Measurements from ENCODE around the gene RPL35.

- TF ChIP-seq SP1 (IDR thresholded peaks at IDR 0.05; ENCODE audit: low read depth, low read length), result no peak
- no peak for TF ChIP-seq TAF1 (IDR thresholded peaks at IDR 0.05; ENCODE audit: borderline replicate concordance, low read depth, low read length)
- no peak for TF ChIP-seq RFX5 (IDR thresholded peaks at IDR 0.05; ENCODE audit: low read depth, low read length)
- no peak for TF ChIP-seq USF1 (IDR thresholded peaks at IDR 0.05; ENCODE audit: borderline replicate concordance, extremely low read length, insufficient read depth, low read depth, low read length)
- TF ChIP-seq CTCF (IDR thresholded peaks at IDR 0.05 in 2 of 3, conservative IDR thresholded peaks at IDR 0.05 in 1 of 3; ENCODE audit: control insufficient read depth in 2 of 3, extremely low read depth in 1 of 3, insufficient read depth in 1 of 3, low read depth in 3 of 3, low read length in 3 of 3), result no peak
- no peak for TF ChIP-seq PBX3 (IDR thresholded peaks at IDR 0.05; ENCODE audit: insufficient replicate concordance, low read depth, low read length)
- no peak for TF ChIP-seq MTA3 (IDR thresholded peaks at IDR 0.05; ENCODE audit: borderline replicate concordance, low read length)
- no peak for TF ChIP-seq SRF (IDR thresholded peaks at IDR 0.05; ENCODE audit: low read depth in 2 of 2, low read length in 2 of 2)
- no peak for TF ChIP-seq CEBPZ (IDR thresholded peaks at IDR 0.05; ENCODE audit: low read depth, low read length)
- TF ChIP-seq YBX1 (IDR thresholded peaks at IDR 0.05), result no peak
- no peak for TF ChIP-seq EP300 (IDR thresholded peaks at IDR 0.05; ENCODE audit: borderline replicate concordance in 1 of 2, control insufficient read depth in 1 of 2, low read depth in 2 of 2, low read length in 2 of 2)
- no peak for TF ChIP-seq ATF3 (IDR thresholded peaks at IDR 0.05; ENCODE audit: borderline replicate concordance, extremely low read depth, low read depth, low read length)
- no peak for TF ChIP-seq POLR2A (IDR thresholded peaks at IDR 0.05; ENCODE audit: low read depth, low read length)
- TF ChIP-seq CHD1 (IDR thresholded peaks at IDR 0.05; ENCODE audit: low read depth, low read length), result no peak
Observed at GRCh38 chr9:124887832-124888231, 26.1 kb upstream of the RPL35 start.

All from GM12878 (cell line).